Measurements from ENCODE around the gene TMED1.

TMED1 gene

DNA sequence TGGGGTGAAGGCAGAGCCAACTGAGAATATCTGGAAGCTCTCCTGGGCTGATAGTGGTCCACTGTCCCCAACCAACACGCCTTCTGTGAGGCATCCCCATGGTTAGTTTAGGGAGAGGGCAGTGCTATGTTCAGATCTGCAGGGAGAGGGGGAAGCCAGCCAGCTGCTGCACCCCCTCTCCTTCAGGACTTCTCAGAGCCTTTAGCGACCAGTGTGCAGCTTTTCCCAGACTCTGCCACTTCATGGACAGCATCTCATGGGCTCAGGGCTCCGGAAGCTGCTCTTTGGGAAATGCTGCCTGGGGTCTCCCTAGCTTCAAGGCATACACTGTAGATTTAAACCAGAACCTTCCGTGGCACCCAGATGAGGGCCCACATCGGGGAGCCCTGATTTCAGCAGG, 33.5 kb downstream of the TMED1 start:
- no peak for DNase-seq
- no peak for TF ChIP-seq POLR2A (IDR thresholded peaks at IDR 0.05; ENCODE audit: low read length)
- no peak for TF ChIP-seq GATA1 (IDR thresholded peaks at IDR 0.05; ENCODE audit: low read depth, low read length)

- no peak for DNase-seq
- TF ChIP-seq POLR2A (IDR thresholded peaks at IDR 0.05; ENCODE audit: low read length) = no peak
- TF ChIP-seq GATA1 (IDR thresholded peaks at IDR 0.05; ENCODE audit: low read depth, low read length) = no peak
Measured at GRCh38 chr19:10800488-10800887, 35.5 kb downstream of the TMED1 start.

DNA sequence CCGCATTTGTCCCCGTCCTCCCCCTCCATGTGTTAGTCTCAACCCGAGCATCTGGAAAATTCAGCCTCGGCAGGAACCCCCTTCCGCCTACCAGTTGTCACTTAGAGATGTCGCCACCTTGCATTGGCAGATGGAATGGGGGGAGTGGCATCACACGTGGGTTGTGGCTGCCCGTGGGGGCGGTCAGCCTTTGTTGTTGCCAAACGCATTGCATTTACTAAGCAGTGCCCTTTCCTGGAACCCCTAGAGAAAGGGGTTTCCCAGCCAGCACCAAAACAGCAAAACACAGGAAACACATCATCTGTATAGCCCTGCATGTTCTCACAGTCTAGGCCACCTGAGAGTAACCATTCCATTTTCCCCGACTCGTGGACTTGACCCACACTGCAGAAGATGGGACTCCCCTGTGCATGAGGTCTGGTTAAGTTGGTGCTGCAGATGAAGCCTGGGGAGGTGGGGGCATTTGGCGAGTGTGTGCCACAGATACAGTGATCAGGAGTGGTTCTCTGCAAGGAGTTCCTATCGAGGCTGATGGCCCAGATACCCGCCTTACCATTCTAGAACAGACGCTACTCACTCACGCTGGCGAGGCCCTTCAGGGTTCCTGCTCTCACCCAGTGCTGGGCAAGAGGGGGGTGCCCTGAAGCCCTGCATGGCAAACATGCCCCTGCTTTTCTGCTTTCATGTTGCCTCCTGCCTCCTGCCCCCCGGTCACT, 38.3 kb downstream of the TMED1 start:
- no peak for DNase-seq
- no peak for TF ChIP-seq POLR2A (IDR thresholded peaks at IDR 0.05; ENCODE audit: low read length)
- no peak for TF ChIP-seq GATA1 (IDR thresholded peaks at IDR 0.05; ENCODE audit: low read depth, low read length)

DNA sequence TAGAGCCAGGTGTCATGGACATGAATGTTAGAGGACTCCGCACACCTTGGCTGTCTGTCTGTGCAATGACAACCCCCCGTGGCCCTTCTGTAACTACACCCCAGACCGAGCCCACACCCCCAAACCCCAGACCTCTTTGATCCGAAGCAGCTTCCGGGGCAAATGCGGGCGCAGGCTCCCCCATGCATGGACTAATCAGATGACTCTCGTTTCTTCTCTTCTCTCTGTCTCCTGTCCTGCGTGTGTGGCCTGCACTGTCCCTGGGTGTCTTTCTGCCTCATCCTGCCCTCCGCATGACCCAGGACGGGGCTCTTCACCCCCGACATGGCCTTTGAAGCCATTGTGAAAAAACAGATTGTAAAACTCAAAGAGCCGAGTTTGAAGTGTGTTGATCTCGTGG, 38.9 kb downstream of the TMED1 start:
- DNase-seq = no peak
- TF ChIP-seq POLR2A (IDR thresholded peaks at IDR 0.05; ENCODE audit: low read length) (no peak), GATA1 (IDR thresholded peaks at IDR 0.05; ENCODE audit: low read depth, low read length) (no peak)

GRCh38 chr19:10796653-10797052, 39.4 kb downstream of the TMED1 start:
- TF ChIP-seq GATA1 (IDR thresholded peaks at IDR 0.05; ENCODE audit: low read depth, low read length) = no peak
- TF ChIP-seq POLR2A (IDR thresholded peaks at IDR 0.05; ENCODE audit: low read length) = no peak
- no peak for DNase-seq

- DNase-seq = no peak
- TF ChIP-seq POLR2A (IDR thresholded peaks at IDR 0.05; ENCODE audit: low read length) (no peak), GATA1 (IDR thresholded peaks at IDR 0.05; ENCODE audit: low read depth, low read length) (no peak)
Measured at GRCh38 chr19:10789866-10790265, 46.1 kb downstream of the TMED1 start.

DNA sequence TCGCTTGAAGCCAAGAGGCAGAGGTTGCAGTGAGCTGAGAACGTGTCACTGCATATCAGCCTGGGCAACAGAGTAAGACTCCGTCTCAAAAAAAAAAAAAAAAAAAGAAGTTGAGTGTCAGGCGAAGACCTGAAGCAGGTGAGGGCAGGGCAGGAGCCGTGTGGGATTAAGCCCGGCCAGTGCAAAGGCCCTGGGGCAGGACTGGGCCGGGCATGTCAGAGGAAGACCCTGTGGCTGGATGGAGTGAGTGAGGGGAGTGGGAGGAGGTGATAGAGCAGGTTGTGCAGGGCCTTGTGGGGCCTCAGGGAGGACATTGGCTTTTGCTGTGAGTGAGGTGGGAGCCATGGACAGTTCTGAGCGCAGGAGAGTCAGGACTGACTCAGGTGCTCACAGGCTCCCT, 47.9 kb downstream of the TMED1 start:
- DNase-seq = no peak
- TF ChIP-seq POLR2A (IDR thresholded peaks at IDR 0.05; ENCODE audit: low read length) (no peak), GATA1 (IDR thresholded peaks at IDR 0.05; ENCODE audit: low read depth, low read length) (no peak)

- no peak for DNase-seq
- TF ChIP-seq GATA1 (IDR thresholded peaks at IDR 0.05; ENCODE audit: low read depth, low read length) (no peak), POLR2A (IDR thresholded peaks at IDR 0.05; ENCODE audit: low read length) (no peak)
Measured at GRCh38 chr19:10784257-10784656, 51.8 kb downstream of the TMED1 start.

DNA sequence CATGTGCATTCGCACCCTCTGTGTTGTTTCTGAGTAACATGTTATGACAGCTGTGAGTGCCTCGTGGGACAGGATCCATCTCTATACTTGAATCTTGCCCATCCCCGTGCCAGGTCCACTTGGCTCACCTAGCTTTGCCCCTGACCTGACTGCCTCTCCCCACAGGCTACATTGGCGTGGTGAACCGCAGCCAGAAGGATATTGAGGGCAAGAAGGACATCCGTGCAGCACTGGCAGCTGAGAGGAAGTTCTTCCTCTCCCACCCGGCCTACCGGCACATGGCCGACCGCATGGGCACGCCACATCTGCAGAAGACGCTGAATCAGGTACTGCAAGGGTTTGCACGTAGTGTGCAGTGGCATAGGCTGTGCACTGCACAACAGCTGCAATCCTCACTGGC, 53.2 kb downstream of the TMED1 start:
- no peak for TF ChIP-seq GATA1 (IDR thresholded peaks at IDR 0.05; ENCODE audit: low read depth, low read length)
- TF ChIP-seq POLR2A (IDR thresholded peaks at IDR 0.05; ENCODE audit: low read length) = no peak

More for the DNA sequence above, 53.2 kb downstream of the TMED1 start:
- DNase-seq = no peak

Data from erythroblast (primary cell).